Mesothelial cell of epicardium (in vitro differentiated cells): ENCODE data around the gene S100A12. TPM values are rescaled to one million over a fixed set of nuclear protein-coding genes. Genes with fewer than 3 reads are reported as not detected.

Experiments used
- DNase-seq, 2 experiments: peaks; one replicate each; pipeline ENCODE4 v3.0.0; 2021; ENCODE audit warnings: low spot score in 2 of 2; ENCODE audit not compliant: unreplicated experiment in 2 of 2
- H3K27ac Mint-ChIP-seq: 2 replicates; pipeline ENCODE4 v1.8.0; 2021; ENCODE audit warnings: mixed read lengths
- H3K27me3 Mint-ChIP-seq: 2 replicates; pipeline ENCODE4 v1.8.0; 2021; ENCODE audit warnings: low read depth, mixed read lengths
- H3K36me3 Mint-ChIP-seq: 2 replicates; pipeline ENCODE4 v1.8.0; 2021; ENCODE audit warnings: mixed read lengths
- H3K4me1 Mint-ChIP-seq: 2 replicates; pipeline ENCODE4 v1.8.0; 2021; ENCODE audit warnings: mixed read lengths
- H3K4me3 Mint-ChIP-seq: 2 replicates; pipeline ENCODE4 v1.8.0; 2021; ENCODE audit warnings: mild to moderate bottlenecking, moderate library complexity, mixed read lengths
- H3K9me3 Mint-ChIP-seq: 2 replicates; pipeline ENCODE4 v1.8.0; 2021; ENCODE audit warnings: mixed read lengths
- total RNA-seq: library from RNA; stranded (reverse); gene quantifications from 3 replicates; pipeline ENCODE4 v1.2.1, GENCODE V29; 2021
- TF ChIP-seq, protein P1 (sequence below): fragments of 200-600 bp; sonication (generic); IDR thresholded peaks from one replicate; pipeline ENCODE4 v1.5.0; 2021; ENCODE audit warnings: antibody characterized with exemption; ENCODE audit not compliant: unreplicated experiment

The S100A12 gene
- total RNA-seq, 1 donor from 2014 or later: not detected

DNA sequence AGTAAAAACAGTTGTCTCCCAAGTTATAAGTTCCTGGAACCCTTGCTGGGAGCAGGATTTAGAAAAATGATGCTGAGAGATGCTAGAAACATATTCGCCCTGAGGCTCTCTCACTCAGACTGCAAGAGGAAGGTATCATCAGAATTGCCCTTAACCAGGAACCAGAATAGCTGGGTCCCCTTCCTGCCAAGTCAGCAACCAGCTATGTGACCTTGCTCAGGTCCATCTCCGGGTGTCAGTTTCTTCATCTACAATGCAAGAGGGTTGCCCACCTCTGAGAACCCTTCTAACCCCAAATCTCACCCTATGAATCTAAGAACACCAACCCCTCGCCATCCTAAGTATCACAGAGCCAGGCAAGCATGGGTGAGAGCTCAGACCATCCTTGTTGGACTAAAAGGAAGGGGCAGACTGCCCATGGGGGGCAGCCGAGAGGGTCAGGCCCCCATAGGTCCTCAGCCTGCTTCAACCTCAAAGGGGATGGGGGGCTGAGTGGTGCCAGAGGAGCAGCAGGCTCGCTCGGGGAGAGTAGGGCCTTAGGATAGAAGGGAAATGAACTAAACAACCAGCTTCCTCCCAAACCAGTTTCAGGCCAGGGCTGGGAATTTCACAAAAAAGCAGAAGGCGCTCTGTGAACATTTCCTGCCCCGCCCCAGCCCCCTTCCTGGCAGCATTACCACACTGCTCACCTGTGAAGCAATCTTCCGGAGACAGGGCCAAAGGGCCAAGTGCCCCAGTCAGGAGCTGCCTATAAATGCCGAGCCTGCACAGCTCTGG, 18.2 kb downstream of the S100A12 start:
- DNase-seq: no peak
- Mint-ChIP-seq H3K36me3 (no peaks in the 10 kb centered on the region), H3K9me3 (no peaks in the 10 kb centered on the region), H3K27ac (no peak overlapping the region), H3K4me1 (no peaks in the 10 kb centered on the region), H3K4me3 (no peak overlapping the region), H3K27me3 (no peaks in the 10 kb centered on the region)
- TF ChIP-seq, protein P1, sequence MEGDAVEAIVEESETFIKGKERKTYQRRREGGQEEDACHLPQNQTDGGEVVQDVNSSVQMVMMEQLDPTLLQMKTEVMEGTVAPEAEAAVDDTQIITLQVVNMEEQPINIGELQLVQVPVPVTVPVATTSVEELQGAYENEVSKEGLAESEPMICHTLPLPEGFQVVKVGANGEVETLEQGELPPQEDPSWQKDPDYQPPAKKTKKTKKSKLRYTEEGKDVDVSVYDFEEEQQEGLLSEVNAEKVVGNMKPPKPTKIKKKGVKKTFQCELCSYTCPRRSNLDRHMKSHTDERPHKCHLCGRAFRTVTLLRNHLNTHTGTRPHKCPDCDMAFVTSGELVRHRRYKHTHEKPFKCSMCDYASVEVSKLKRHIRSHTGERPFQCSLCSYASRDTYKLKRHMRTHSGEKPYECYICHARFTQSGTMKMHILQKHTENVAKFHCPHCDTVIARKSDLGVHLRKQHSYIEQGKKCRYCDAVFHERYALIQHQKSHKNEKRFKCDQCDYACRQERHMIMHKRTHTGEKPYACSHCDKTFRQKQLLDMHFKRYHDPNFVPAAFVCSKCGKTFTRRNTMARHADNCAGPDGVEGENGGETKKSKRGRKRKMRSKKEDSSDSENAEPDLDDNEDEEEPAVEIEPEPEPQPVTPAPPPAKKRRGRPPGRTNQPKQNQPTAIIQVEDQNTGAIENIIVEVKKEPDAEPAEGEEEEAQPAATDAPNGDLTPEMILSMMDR: no peak

DNA sequence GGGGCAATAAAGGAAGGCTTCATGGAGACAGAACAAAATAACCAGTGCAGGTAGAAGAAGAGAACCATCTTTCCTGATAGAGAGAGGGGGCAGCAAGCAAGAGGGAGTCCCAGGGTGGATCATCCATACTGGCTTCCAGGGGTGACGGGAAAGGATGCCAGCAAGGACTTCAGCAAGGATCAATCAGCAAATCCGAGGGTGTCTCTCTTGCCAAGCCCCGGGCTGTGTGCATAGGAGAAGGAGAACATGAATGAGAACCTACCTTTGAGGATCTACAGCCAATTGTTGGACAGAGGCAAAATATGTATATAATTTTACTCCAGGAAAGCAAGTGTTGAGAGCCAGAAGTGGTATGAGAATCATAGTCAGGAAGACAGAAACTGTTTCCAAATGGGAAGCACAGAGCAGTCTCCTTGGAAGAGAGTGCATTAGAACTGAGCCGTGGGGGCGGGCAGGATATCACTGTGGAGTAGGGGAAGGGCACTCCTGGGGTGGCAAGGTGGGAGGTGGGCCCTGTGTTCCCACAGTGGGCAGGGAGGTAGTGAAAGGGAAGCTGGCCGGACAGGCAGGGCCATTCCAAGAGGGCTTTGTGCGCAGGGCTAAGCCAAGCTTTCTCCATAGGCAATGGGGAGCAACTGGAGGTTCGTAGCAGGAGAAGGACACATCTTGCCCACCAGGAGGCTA, 18.9 kb downstream of the S100A12 start:
- no peaks in the 10 kb centered on the region for H3K9me3 Mint-ChIP-seq
- no peak for DNase-seq
- no peaks in the 10 kb centered on the region for H3K27me3 Mint-ChIP-seq
- no peaks in the 10 kb centered on the region for H3K36me3 Mint-ChIP-seq
- H3K4me1 Mint-ChIP-seq: no peaks in the 10 kb centered on the region
- no peak overlapping the region for H3K4me3 Mint-ChIP-seq
- H3K27ac Mint-ChIP-seq: no peak overlapping the region
- TF ChIP-seq, protein P1: no peak

DNA sequence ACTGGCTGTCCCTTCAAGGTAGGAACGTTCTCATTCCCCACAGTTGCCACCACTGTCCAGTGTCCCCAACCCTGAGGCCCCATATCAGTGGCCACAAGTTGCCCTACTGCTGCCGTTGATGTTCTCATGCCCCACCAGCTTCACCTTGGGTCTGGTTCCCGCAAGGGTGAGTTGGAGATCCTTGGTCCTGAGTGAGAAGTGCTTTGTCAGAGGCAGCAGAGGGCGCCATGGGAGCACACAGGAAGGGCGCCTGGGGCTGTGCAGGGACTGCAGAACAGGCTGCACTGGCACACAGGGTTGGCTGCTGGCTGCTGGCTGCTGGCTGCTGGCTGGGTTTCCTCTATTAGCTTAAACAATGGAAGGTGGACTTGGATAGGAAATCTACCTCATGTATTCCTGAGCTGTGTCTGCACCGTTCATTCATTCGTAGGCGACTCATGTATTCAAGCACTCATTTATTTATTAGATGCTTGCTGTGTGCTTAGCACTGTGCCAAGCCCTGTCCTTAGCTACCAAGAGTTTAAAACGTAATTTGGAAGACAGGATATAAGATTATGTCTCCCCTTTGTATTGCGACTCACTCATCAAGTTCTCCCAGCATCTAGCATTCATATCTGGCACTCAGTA, 19.9 kb downstream of the S100A12 start:
- no peak for DNase-seq
- Mint-ChIP-seq H3K36me3 (no peaks in the 10 kb centered on the region), H3K9me3 (no peaks in the 10 kb centered on the region), H3K4me1 (no peaks in the 10 kb centered on the region), H3K4me3 (no peak overlapping the region), H3K27ac (no peak overlapping the region), H3K27me3 (peaks cover 10% of the 10 kb centered on the region)
- TF ChIP-seq, protein P1: no peak

DNA sequence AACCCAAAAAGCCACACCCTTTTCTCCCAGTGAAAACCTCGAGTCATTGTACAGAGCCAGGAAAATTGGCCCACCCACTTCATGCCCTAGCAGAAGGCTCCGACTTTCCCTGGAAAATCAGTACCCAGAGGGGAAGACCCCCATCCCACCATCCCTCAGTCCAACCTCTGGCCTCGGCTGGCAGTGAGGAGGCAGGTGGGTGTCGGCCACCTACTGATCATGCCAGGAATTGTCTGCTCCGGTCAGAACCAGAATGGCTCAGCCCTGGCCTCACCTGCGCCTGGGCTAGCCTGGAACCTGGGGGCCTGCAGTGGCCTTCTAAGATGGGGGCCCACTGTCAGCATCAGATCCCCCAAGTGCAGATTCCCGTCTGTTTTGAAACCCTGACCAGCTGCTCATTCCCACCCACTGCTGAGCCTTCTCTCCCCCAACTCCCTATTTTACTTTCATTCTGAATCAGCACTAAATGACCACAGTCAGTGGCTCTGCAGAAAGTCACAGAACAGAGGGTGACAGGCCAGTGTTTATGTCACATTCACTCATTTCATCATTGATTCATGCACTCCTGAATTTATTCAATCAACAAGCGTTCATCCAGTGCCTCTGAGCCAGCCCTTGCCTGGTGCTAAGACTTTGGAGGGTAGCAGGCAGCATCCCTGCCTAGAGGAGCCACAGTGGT, 20.8 kb downstream of the S100A12 start:
- no peaks in the 10 kb centered on the region for H3K36me3 Mint-ChIP-seq
- H3K4me1 Mint-ChIP-seq: no peaks in the 10 kb centered on the region
- DNase-seq: no peak
- no peaks in the 10 kb centered on the region for H3K9me3 Mint-ChIP-seq
- H3K4me3 Mint-ChIP-seq: no peak overlapping the region
- TF ChIP-seq, protein P1: no peak
- peaks cover 17% of the 10 kb centered on the region for H3K27me3 Mint-ChIP-seq
- no peak overlapping the region for H3K27ac Mint-ChIP-seq

DNA sequence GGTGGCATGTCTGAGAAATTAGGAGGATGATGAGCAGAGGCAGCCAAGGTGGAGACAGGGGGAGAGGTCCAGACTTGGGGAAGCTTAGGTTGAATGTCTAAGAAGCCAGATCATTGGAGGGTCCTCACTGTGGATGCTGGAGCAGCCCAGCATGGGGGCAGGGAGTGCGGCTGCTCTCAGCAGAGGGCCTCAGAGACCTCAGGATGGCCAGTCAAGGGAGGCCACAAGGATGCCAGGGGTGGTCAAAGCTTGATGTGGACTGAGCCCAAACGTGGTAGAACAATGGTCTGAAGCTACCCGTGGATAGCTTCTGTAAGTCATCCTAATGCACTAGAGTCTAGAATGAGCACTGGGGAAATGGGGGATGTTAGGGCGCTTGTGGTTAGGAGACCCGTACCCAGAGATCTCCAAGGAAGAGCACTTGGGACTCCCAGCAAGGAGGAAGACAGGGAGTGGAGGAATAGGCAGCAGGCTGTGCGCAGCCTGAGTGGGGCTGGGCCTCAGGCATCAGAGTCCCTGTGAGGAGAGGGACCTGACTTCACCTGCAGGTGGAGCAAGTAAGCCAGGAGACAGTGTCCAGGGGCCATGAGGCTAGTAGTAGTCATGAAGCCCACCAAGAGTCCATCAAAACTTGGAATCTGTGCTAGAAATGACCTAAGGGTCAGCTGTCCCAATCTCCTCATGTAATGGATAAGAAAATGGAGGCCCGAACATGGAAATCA, 22.0 kb downstream of the S100A12 start:
- no peak overlapping the region for H3K4me3 Mint-ChIP-seq
- H3K36me3 Mint-ChIP-seq: no peaks in the 10 kb centered on the region
- H3K4me1 Mint-ChIP-seq: no peaks in the 10 kb centered on the region
- TF ChIP-seq, protein P1: peak; percentile 23
- H3K27me3 Mint-ChIP-seq: peaks cover 30% of the 10 kb centered on the region
- DNase-seq: no peak
- H3K27ac Mint-ChIP-seq: no peak overlapping the region
- no peaks in the 10 kb centered on the region for H3K9me3 Mint-ChIP-seq
